DND-41 (cell line): ENCODE measurements around the gene GLYR1.

Experiments used
- ATAC-seq: fragments of 200-7000 bp; cut with Tn5 transposase; 3 replicates; pipeline ENCODE4 v1.9.1; 2021; ENCODE audit warnings: low read depth; ENCODE audit not compliant: insufficient read depth
- DNase-seq: peaks from one replicate; pipeline ENCODE4 v3.0.0-alpha.2; 2020
- H2AFZ ChIP-seq: 2 replicates; pipeline ENCODE4 v1.6.0; 2012; ENCODE audit warnings: low read depth, low read length
- H3K27ac ChIP-seq: 2 replicates; pipeline ENCODE4 v1.5.1; 2012; ENCODE audit warnings: low read length, inconsistent platforms
- H3K27me3 ChIP-seq: fragments of 200-600 bp; sonication (generic); 2 replicates; pipeline ENCODE4 v1.6.0; 2012; ENCODE audit warnings: low read length, mild to moderate bottlenecking, inconsistent platforms; ENCODE audit not compliant: insufficient read depth, poor library complexity
- H3K36me3 ChIP-seq: 2 replicates; pipeline ENCODE4 v1.5.1; 2012; ENCODE audit warnings: low read length, inconsistent platforms; ENCODE audit not compliant: insufficient read depth
- H3K4me1 ChIP-seq: 2 replicates; pipeline ENCODE4 v1.5.1; 2012; ENCODE audit warnings: mild to moderate bottlenecking, low read length; ENCODE audit not compliant: insufficient read depth
- H3K4me2 ChIP-seq: 2 replicates; pipeline ENCODE4 v1.6.0; 2012; ENCODE audit warnings: mild to moderate bottlenecking, moderate library complexity, low read length, inconsistent platforms; ENCODE audit not compliant: insufficient read depth
- H3K4me3 ChIP-seq, 2 experiments: fragments of 200-600 bp in 1 of 2; shearing (Covaris generic) in 1 of 2; 2 replicates each; pipeline ENCODE4 v1.5.1; 2012 to 2016; ENCODE audit warnings: inconsistent platforms in 2 of 2, low read length in 2 of 2, mild to moderate bottlenecking in 2 of 2, low read depth in 1 of 2, moderate library complexity in 1 of 2
- H3K79me2 ChIP-seq: 2 replicates; pipeline ENCODE4 v1.6.0; 2012; ENCODE audit warnings: low read length, inconsistent platforms; ENCODE audit not compliant: insufficient read depth
- H3K9ac ChIP-seq: 2 replicates; pipeline ENCODE4 v1.6.0; 2012; ENCODE audit warnings: low read depth, mild to moderate bottlenecking, inconsistent platforms, low read length, moderate library complexity
- H3K9me3 ChIP-seq: 2 replicates; pipeline ENCODE4 v1.5.1; 2012; ENCODE audit warnings: low read length, moderate library complexity, mild to moderate bottlenecking, inconsistent platforms; ENCODE audit not compliant: insufficient read depth, severe bottlenecking
- H4K20me1 ChIP-seq: 2 replicates; pipeline ENCODE4 v1.6.0; 2012; ENCODE audit warnings: low read length; ENCODE audit not compliant: insufficient read depth
- CTCF ChIP-seq: IDR thresholded peaks from 2 replicates; pipeline ENCODE4 v1.5.1; 2012; ENCODE audit warnings: borderline replicate concordance, low read length, moderate library complexity, mild to moderate bottlenecking; ENCODE audit not compliant: poor library complexity, severe bottlenecking; ENCODE audit errors: extremely low read depth
- EZH2 ChIP-seq: IDR thresholded peaks from 3 replicates; pipeline ENCODE4 v1.6.1; 2012; ENCODE audit warnings: borderline replicate concordance, low read depth, mild to moderate bottlenecking, moderate library complexity, low read length, inconsistent platforms; ENCODE audit not compliant: severe bottlenecking

Gene GLYR1

GRCh38 chr16:4847774-4848587 is 893 bp upstream of the GLYR1 start:
- peaks cover 68% of the 10 kb centered on the region for H4K20me1 ChIP-seq
- peaks cover 95% of the 10 kb centered on the region for H3K79me2 ChIP-seq
- peak; percentile 29 for ATAC-seq

GRCh38 chr16:4846503-4846900 is 586 bp downstream of the GLYR1 start:
- no peaks in the 10 kb centered on the region for H3K27me3 ChIP-seq
- peaks cover 56% of the 10 kb centered on the region for H4K20me1 ChIP-seq
- no peak for TF ChIP-seq CTCF
- TF ChIP-seq EZH2: no peak
- peak overlapping the region; percentile 99 for H3K9ac ChIP-seq
- peaks cover 49% of the 10 kb centered on the region for H3K4me1 ChIP-seq
- no peaks in the 10 kb centered on the region for H3K9me3 ChIP-seq
- ATAC-seq (no peak), DNase-seq (peak; percentile 20)
- peaks cover 84% of the 10 kb centered on the region for H3K79me2 ChIP-seq
- peak overlapping the region; percentile 95 to 97 for H3K4me3 ChIP-seq
- H3K27ac ChIP-seq: peak overlapping the region; percentile 85
- peak overlapping the region; percentile 97 for H2AFZ ChIP-seq
- peaks cover 54% of the 10 kb centered on the region for H3K36me3 ChIP-seq
- peak overlapping the region; percentile 91 for H3K4me2 ChIP-seq

More at GRCh38 chr16:4847774-4848587, 893 bp upstream of the GLYR1 start:
- Histone ChIP-seq H3K4me2 (peak overlapping the region; percentile 100), H3K9ac (peak overlapping the region; percentile 99), H3K36me3 (peaks cover 49% of the 10 kb centered on the region), H3K4me1 (peaks cover 49% of the 10 kb centered on the region), H3K27ac (peak overlapping the region; percentile 76), H3K9me3 (no peaks in the 10 kb centered on the region), H2AFZ (peak overlapping the region; percentile 82), H3K27me3 (no peaks in the 10 kb centered on the region), H3K4me3 (peak overlapping the region; percentile 95 to 96)
- peak; percentile 44 for DNase-seq
- TF ChIP-seq EZH2 (no peak), CTCF (no peak)

- H3K27me3 ChIP-seq: no peaks in the 10 kb centered on the region
- no peaks in the 10 kb centered on the region for H3K9me3 ChIP-seq
- DNase-seq: no peak
- no peak overlapping the region for H3K4me3 ChIP-seq
- no peak for TF ChIP-seq EZH2
- TF ChIP-seq CTCF: no peak
- ATAC-seq: no peak
- no peak overlapping the region for H3K9ac ChIP-seq
- no peak overlapping the region for H3K27ac ChIP-seq
- H3K4me1 ChIP-seq: peaks cover 17% of the 10 kb centered on the region
- peaks cover 20% of the 10 kb centered on the region for H4K20me1 ChIP-seq
- H3K79me2 ChIP-seq: peaks cover 40% of the 10 kb centered on the region
- no peak overlapping the region for H2AFZ ChIP-seq
- H3K36me3 ChIP-seq: peaks cover 91% of the 10 kb centered on the region
- H3K4me2 ChIP-seq: no peak overlapping the region
These were observed 6.1 kb downstream of the GLYR1 start for GRCh38 chr16:4840984-4841383.
